ENCODE results near the gene CHM. TPM values are rescaled to one million over a fixed set of nuclear protein-coding genes. Genes with fewer than 3 reads are reported as not detected.
A peak's percentile ranks its signal among the peaks of the same experiment; 100 is the strongest.
"Not testable (repeated sequence)": the region's sequence is repeated elsewhere in the genome, so short reads cannot be mapped to it uniquely, and the experiment has no call there.

The CHM gene
- polyA plus RNA-seq (ENCODE audit: insufficient read length in 4 of 4): 10 to 100 TPM; 29.0 to 34.7 (median 32.3) TPM

- peak; percentile 70 to 82 (median 78) for DNase-seq (ENCODE audit: low read depth in 4 of 4, low spot score in 3 of 4)
Observed at GRCh38 chrX:86047174-86047935, at the start of gene CHM. TSS of gene CHM (minus strand) at chrX:86047558. CDS start at chrX:86047532, 26 bp downstream.

DNA sequence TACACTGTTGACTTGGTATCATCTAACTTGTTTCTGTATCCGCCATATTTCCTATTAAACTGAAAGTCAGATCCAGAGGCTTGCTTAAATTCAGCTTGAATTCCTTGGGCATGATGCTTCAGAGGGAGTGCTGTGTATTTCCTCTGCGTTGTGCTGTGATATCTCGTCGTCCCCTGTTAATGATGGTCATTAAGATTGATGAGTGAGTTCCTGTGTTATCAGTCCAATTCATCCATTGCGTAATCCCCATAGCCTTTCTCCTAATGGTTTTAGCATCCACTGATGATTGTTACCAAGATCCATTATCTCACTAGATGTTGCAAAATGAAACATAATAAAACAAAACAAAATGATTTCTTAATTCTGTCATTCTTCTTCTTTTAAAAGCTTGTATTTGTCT is 31.3 kb upstream of the CHM start:
- DNase-seq (ENCODE audit: low read depth in 4 of 4, low spot score in 3 of 4): no peak

DNA sequence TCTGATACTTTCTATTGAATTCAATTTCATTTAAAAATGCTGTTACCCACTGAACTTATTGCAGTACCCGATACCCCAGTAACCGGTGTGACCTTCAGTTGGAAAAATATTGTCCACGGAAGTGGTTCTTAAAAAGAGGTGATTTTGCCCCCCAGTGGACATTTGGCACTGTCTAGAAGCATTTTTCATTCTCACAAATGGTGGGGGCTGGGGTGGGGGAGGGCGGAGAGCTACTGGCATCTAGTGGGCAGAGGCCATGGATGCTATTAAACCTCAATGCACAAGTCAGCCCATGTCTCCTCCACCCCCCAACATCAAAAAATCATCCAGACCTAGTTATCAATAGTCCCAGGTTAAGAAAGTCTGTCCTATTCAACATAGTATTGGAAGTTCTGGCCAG is 19.6 kb upstream of the CHM start:
- DNase-seq (ENCODE audit: low read depth in 4 of 4, low spot score in 3 of 4): no peak

GRCh38 chrX:86061407-86061806 is 14.0 kb upstream of the CHM start:
- no peak for DNase-seq (ENCODE audit: low read depth in 4 of 4, low spot score in 3 of 4)

GRCh38 chrX:86051741-86052140 is 4.4 kb upstream of the CHM start:
- DNase-seq (ENCODE audit: low read depth in 4 of 4, low spot score in 3 of 4): no peak

GRCh38 chrX:86047936-86048280 is 550 bp upstream of the CHM start:
- peak in 1 of 4 donors; percentile 2 for DNase-seq (ENCODE audit: low read depth in 4 of 4, low spot score in 3 of 4)

- no peak for DNase-seq (ENCODE audit: low read depth in 4 of 4, low spot score in 3 of 4)
Observed at GRCh38 chrX:86044216-86044615, 3.1 kb downstream of the CHM start.

- no peak for DNase-seq (ENCODE audit: low read depth in 4 of 4, low spot score in 3 of 4)
Observed at GRCh38 chrX:86039625-86040568, 7.5 kb downstream of the CHM start.

DNA sequence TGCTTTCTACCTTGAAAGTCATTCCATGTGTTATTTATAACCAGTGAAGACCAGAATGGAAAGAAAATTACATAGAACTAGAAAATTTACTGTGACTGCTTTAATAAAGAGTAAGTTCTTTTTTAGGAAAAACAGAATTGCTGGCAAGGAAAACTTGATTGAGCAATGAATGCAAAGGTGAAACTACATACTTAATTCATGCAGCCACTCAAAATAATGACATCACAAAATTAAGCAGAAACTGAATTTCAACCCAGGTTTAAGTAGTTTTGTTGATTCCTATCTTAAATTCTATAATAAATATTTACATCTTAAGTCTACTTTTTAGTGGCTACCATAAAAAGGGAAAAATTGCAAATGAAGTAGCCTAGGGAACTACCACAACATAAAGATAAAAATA is 14.0 kb downstream of the CHM start:
- no peak for DNase-seq (ENCODE audit: low read depth in 4 of 4, low spot score in 3 of 4)

DNA sequence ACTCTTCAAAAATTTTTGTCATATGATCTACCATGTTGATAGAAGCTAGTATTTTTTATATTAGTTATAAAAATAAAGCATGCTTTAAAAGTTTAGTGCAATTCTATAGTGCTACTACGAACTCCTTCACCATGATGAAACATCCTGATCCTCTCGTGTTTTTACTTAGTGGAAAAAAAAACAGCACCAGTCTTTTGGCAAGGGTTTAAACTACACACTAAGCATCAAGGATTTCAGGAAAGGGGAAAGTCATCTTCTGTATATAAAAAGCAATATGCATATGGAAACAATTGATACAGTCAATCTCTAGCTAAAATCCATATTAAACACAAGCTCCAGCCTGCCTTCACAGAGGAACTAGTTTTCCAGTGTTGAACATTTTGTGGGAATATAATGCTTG is 18.7 kb downstream of the CHM start:
- DNase-seq (ENCODE audit: low read depth in 4 of 4, low spot score in 3 of 4): no peak

DNA sequence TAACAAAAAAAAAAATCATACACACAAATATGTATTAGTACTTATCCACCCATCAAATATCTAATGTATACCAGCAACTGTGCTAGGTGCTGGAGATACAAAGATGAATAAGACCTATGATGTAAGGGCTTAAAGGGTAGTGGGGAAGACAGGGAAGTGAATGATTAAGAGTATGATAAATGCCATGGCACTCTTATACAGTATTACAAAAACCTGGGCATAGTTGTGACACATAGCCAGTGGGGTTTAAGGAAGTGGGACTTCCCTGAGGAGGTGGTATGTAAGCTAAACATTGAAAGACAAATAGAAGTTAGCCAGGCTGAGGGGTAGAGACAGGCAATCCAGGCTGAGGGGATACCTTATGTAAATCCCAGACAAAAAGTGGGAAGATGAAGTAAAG is 23.5 kb downstream of the CHM start:
- no peak for DNase-seq (ENCODE audit: low read depth in 4 of 4, low spot score in 3 of 4)

DNA sequence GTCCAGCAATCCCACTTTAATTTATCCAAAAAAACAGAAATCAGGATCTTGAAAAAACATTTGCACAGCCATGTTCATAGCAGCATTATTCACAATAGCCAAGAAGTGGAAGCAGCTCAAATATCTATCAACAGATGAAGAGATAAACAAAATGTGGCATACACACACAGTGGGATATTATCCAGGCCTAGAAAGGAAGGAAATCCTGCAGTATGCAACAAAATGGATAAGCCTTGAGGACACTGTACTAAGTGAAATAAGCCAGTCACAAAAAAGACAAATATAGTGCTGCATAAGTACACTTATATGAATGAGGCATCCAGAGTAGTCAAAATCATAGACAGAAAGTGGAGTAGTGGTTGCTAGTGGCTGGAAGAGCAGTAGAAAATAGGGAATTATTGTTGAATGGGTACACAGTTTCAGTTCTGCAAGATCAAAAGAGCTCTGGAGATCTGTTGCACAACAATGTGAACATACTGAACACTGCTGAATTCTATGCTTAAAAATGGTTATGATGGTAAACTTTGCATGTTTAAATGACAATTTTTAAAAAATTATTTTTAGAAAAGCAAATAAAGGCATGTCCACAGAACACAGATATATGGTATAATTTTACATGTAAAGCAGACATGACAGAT is 25.6 kb downstream of the CHM start:
- DNase-seq (ENCODE audit: low read depth in 4 of 4, low spot score in 3 of 4): no peak

DNA sequence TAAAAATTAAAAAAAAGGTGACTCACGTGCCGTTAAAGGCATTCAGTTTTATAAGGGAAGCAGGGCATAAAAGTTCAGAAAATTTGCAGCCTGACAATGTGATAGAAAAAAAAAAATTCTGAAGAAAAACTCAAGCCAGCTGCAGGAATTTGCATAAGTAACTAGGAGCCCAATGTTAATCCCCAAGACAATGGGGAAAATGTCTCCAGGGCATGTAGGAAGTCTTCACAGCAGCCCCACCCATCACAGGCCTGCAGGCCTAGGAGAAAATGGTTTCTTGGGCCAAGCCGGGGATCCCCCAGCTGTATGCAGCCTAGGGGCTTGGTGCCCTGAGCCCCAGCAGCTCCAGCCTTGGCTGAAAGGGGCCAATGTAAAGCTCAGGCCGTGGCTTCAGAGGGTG is 31.2 kb downstream of the CHM start:
- DNase-seq (ENCODE audit: low read depth in 4 of 4, low spot score in 3 of 4): no peak

DNA sequence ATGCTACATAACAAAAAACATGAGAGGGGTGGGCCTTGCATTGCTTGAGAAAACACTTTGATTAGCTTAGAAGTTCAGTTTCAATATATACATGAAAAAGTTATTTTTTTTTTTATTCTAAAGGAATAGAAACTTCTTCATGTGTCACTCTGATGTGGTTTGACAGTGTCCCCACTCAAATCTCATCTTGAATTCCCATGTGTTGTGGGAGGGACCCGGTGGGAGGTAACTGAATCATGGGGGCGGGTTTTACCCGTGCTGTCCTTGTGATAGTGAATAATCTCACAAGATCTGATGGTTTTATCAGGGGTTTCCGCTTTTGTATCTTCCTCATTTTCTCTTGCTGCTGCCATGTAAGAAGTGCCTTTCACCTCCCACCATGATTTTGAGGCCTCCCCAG is 32.4 kb downstream of the CHM start:
- not testable (repeated sequence) for DNase-seq (ENCODE audit: low read depth in 4 of 4, low spot score in 3 of 4)

DNA sequence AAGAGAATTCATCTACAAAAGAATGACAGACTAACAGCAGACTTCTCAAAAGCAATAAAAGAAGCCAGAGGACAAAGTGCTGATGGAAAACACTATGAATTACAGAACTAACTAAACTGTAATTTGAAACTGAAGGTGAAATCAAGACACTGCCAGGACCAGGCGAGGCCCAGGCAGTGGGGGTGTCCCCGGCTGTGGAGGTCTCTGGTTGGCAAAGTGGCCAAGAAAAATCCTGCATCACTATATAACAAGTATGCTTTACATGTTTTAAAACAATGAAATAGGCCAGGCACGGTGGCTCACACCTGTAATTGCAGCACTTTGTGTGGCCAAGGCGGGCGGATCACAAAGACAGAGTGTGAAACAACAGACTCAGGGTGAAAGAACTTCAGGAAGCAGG is 32.9 kb downstream of the CHM start:
- DNase-seq (ENCODE audit: low read depth in 4 of 4, low spot score in 3 of 4): no peak

DNA sequence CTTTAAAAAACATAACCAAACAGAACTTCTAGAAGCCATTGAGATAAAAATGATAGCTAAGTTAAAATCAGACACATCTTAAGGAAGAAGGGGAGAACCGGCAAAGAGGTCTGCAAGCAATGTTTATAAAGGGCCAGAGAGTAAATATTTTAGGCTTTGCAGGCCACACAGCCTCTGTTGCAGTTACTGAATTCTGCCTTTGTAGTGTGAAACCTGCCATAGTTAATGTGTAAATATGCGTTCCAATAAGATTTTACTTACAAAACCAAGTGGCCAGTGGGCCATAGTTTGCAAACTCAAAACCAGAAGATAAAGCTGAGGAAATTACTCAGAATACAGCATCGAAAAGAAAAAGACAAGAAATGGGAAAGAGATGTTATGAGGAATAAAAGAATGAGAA is 33.6 kb downstream of the CHM start:
- DNase-seq (ENCODE audit: low read depth in 4 of 4, low spot score in 3 of 4): no peak

DNA sequence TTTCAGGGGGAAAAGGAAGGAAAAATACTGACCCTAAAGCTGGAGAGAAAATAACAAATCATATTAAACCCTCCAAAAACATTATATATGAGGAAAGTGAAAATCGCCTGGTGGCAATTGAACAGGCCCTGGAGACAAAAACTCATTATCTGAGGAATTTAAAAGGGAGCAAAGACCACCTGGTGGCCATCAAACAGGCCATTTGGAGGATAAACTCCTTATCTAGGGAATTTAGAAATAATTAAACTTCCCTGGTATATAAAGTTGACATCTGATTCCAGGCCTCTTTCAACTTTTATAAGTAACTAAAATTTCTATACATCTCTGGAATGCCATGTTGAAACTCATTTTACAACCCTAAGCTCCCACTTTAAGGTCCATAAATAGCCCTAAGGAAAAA is 35.2 kb downstream of the CHM start:
- no peak for DNase-seq (ENCODE audit: low read depth in 4 of 4, low spot score in 3 of 4)

DNA sequence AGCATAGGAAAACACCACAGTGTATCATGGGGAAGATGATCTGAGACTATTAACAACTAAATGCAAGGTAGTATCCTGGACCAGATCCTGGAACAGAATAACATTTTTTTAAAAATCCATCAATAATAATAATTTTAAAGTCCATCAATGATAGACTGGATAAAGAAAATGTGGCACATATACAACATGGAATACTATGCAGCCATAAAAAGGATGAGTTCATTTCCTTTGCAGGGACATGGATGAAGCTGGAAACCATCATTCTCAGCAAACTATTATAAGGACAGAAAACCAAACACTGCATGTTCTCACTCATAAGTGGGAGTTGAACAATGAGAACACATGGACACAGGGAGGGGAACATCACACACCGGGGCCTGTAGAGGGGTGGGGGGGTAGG is 37.6 kb downstream of the CHM start:
- not testable (repeated sequence) for DNase-seq (ENCODE audit: low read depth in 4 of 4, low spot score in 3 of 4)

- not testable (repeated sequence) for DNase-seq (ENCODE audit: low read depth in 4 of 4, low spot score in 3 of 4)
Observed at GRCh38 chrX:86007891-86008290, 39.5 kb downstream of the CHM start.

DNA sequence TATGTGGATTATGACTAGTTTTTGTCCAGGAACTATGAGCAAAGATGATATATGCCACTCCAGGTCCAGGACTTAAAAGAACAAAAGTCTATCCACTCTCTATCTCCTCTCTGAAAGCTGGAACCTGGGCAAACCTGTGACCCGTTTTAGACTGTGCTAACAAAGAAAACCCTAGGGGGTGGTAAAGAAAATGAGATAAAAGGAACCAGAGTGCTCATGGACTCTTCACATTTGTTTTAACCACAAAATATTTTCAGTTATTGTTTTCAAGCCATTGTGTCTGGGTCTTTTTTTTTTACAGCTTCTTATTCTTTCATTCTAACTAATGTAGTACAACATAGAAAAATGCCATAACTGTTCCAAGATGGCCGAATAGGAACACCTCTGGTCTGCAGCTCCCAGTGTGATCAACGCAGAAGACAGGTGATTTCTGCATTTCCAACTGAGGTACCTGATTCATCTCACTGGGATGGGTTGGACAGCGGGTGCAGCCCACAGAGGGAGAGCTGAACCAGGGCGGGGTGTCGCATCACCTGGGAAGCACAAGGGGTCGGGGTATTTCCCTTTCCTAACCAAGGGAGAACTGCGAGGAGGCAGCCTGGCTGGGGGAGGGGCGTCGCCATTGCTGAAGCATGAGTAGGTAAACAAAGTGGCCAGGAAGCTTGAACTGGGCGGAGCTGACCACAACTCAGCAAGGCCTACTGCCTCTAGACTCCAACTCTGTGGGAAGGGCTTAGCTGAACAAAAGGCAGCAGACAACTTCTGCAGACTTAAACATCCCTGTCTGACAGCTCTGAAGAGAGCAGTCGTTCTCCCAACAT is 45.1 kb downstream of the CHM start:
- no peak for DNase-seq (ENCODE audit: low read depth in 4 of 4, low spot score in 3 of 4)

All from right renal pelvis (tissue), 4 donors.